Measurements from ENCODE around the gene LSAMP. TPM values are rescaled to one million over a fixed set of nuclear protein-coding genes. Genes with fewer than 3 reads are reported as not detected.

LSAMP gene
- total RNA-seq, 1 experiment from 2014 or later: not detected

DNA sequence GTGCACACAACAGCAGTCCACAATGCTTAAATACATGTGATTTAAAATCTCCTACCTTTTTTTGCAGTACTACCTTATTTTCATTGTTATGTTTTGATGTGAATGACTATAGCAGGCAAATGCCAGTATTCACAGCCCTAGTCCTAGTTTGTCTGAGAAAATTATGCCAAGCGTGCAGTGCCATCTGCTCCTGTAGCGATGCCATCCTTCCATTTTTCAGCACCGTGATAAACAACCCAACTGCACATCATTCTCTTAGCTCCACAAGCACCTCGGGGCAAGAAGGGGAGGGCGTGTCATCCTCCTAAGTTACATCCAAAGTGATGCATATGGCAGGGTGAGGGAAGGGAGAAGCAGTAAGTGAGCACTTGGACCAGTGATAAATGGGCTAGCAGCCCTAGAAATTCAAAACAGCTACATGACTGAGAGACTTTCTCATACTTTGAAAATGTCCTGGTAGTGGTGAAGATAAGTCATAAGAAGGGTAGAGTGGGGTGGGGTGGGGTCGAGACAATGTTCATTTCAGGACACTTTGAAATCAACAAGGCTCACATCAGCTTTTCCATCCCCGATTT is 198.8 kb downstream of the LSAMP start:
- no peaks in the 10 kb centered on the region for H3K4me1 Mint-ChIP-seq (ENCODE audit: insufficient read depth, unreplicated experiment)
- no peaks in the 10 kb centered on the region for H3K36me3 Mint-ChIP-seq (ENCODE audit: insufficient read depth, unreplicated experiment)
- intact Hi-C loops (cut with micrococcal nuclease): no loop called here
- peaks cover 54% of the 10 kb centered on the region for H3K27me3 Mint-ChIP-seq (ENCODE audit: insufficient read depth, unreplicated experiment)
- CTCF ChIA-PET: interaction anchor here (1.0 kb wide), 1 partner anchor 12 kb away, joined by 3 read pairs; no protein-coding TSS in a partner anchor
- POLR2A ChIA-PET: no interaction called here
- BruUV-seq (replicated peaks): no TSS peak
- H3K27ac Mint-ChIP-seq (ENCODE audit: low read depth, unreplicated experiment): no peak overlapping the region
- TF ChIP-seq, protein P1, sequence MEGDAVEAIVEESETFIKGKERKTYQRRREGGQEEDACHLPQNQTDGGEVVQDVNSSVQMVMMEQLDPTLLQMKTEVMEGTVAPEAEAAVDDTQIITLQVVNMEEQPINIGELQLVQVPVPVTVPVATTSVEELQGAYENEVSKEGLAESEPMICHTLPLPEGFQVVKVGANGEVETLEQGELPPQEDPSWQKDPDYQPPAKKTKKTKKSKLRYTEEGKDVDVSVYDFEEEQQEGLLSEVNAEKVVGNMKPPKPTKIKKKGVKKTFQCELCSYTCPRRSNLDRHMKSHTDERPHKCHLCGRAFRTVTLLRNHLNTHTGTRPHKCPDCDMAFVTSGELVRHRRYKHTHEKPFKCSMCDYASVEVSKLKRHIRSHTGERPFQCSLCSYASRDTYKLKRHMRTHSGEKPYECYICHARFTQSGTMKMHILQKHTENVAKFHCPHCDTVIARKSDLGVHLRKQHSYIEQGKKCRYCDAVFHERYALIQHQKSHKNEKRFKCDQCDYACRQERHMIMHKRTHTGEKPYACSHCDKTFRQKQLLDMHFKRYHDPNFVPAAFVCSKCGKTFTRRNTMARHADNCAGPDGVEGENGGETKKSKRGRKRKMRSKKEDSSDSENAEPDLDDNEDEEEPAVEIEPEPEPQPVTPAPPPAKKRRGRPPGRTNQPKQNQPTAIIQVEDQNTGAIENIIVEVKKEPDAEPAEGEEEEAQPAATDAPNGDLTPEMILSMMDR (IDR thresholded peaks at IDR 0.05; ENCODE audit: unreplicated experiment): no peak
- no peak for DNase-seq (ENCODE audit: unreplicated experiment)
- no peaks in the 10 kb centered on the region for H3K9me3 Mint-ChIP-seq (ENCODE audit: unreplicated experiment)
- H3K4me3 Mint-ChIP-seq (ENCODE audit: unreplicated experiment): no peak overlapping the region

DNA sequence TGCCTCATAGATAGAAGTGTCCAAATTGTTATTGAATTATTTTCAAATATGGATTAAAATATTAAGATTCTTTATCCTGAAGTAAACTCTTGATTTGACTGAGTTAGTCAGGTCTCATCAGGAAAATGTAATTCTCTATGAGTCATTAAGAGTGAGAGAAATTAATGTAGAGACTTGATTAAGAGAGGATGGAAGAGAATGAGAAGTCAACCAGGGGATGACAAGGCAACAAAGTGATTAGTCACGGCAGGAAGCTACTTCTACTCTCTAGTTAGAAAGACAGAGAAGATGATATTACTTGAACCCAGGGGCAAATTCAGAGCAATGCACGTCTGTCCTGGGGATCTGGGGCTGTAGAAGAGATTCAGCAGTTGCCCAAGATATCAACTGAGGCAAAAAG is 202.5 kb downstream of the LSAMP start:
- peaks cover 72% of the 10 kb centered on the region for H3K27me3 Mint-ChIP-seq (ENCODE audit: insufficient read depth, unreplicated experiment)
- no peak for DNase-seq (ENCODE audit: unreplicated experiment)
- ChIA-PET CTCF (interaction anchor here (0.6 to 1.1 kb wide), 2 partner anchors 43 to 105 kb away, joined by 3 to 4 read pairs; no protein-coding TSS in a partner anchor), POLR2A (interaction anchor here (0.6 kb wide), 1 partner anchor 257 kb away, joined by 3 read pairs; no protein-coding TSS in a partner anchor)
- H3K9me3 Mint-ChIP-seq (ENCODE audit: unreplicated experiment): no peaks in the 10 kb centered on the region
- TF ChIP-seq, protein P1 (IDR thresholded peaks at IDR 0.05; ENCODE audit: unreplicated experiment): no peak
- H3K36me3 Mint-ChIP-seq (ENCODE audit: insufficient read depth, unreplicated experiment): no peaks in the 10 kb centered on the region
- H3K27ac Mint-ChIP-seq (ENCODE audit: low read depth, unreplicated experiment): no peak overlapping the region
- no peak overlapping the region for H3K4me3 Mint-ChIP-seq (ENCODE audit: unreplicated experiment)
- intact Hi-C loops (cut with micrococcal nuclease): no loop called here
- no peaks in the 10 kb centered on the region for H3K4me1 Mint-ChIP-seq (ENCODE audit: insufficient read depth, unreplicated experiment)
- BruUV-seq (replicated peaks): no TSS peak

DNA sequence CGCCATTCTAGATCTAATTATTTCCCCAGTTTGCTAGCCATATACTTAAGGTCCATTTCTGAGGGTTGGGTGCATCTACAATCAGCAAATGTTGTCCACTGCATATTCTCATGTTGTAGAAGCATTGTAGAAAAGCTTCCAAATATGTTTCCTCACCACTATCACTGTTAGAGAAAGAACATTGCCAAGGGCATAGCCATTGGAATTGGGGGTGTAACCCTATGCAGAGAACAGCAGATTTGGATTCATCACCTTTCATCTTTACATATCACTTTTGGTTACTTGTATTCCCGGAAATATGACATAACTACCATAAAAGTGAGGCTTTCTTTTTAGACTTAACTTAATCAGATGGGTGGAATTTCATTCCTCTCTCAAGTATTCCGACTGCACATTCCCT is 203.6 kb downstream of the LSAMP start:
- DNase-seq (ENCODE audit: unreplicated experiment): no peak
- peaks cover 70% of the 10 kb centered on the region for H3K27me3 Mint-ChIP-seq (ENCODE audit: insufficient read depth, unreplicated experiment)
- intact Hi-C loops (cut with micrococcal nuclease): no loop called here
- no peak overlapping the region for H3K4me3 Mint-ChIP-seq (ENCODE audit: unreplicated experiment)
- H3K9me3 Mint-ChIP-seq (ENCODE audit: unreplicated experiment): no peaks in the 10 kb centered on the region
- ChIA-PET CTCF (no interaction called here), POLR2A (no interaction called here)
- BruUV-seq (replicated peaks): no TSS peak
- H3K4me1 Mint-ChIP-seq (ENCODE audit: insufficient read depth, unreplicated experiment): no peaks in the 10 kb centered on the region
- H3K27ac Mint-ChIP-seq (ENCODE audit: low read depth, unreplicated experiment): no peak overlapping the region
- TF ChIP-seq, protein P1 (IDR thresholded peaks at IDR 0.05; ENCODE audit: unreplicated experiment): no peak
- H3K36me3 Mint-ChIP-seq (ENCODE audit: insufficient read depth, unreplicated experiment): no peaks in the 10 kb centered on the region

DNA sequence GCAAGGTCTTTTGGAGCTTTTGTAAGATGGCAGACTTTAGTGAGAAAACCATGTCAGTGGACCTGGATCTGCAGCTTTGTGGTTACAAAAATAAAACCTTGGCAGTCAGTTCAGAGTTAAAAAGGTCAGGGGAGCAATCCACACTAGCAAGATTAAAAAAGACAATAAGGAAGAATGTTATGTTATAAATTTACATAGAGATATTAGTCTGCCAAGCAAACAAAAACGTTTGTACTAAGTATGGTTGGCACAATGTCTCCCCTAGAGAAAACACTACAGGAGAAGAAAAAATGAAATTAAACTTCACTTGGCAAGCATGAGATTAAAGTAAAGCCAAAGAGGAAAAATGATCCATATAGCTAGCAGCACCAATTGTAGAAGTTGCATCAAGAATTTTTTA is 205.0 kb downstream of the LSAMP start:
- no peak overlapping the region for H3K27ac Mint-ChIP-seq (ENCODE audit: low read depth, unreplicated experiment)
- no peaks in the 10 kb centered on the region for H3K9me3 Mint-ChIP-seq (ENCODE audit: unreplicated experiment)
- H3K27me3 Mint-ChIP-seq (ENCODE audit: insufficient read depth, unreplicated experiment): peaks cover 56% of the 10 kb centered on the region

More for the DNA sequence above, 205.0 kb downstream of the LSAMP start:
- CTCF ChIA-PET: no interaction called here
- BruUV-seq (replicated peaks): no TSS peak
- H3K4me3 Mint-ChIP-seq (ENCODE audit: unreplicated experiment): no peak overlapping the region
- H3K36me3 Mint-ChIP-seq (ENCODE audit: insufficient read depth, unreplicated experiment): no peaks in the 10 kb centered on the region
- no peaks in the 10 kb centered on the region for H3K4me1 Mint-ChIP-seq (ENCODE audit: insufficient read depth, unreplicated experiment)
- POLR2A ChIA-PET: no interaction called here
- intact Hi-C loops (cut with micrococcal nuclease): no loop called here
- DNase-seq (ENCODE audit: unreplicated experiment): no peak
- TF ChIP-seq, protein P1 (IDR thresholded peaks at IDR 0.05; ENCODE audit: unreplicated experiment): no peak

Data from MCF 10A (cell line).